Common myeloid progenitor, CD34-positive (primary cell): ENCODE data around the gene EIF2D.
"Not testable (repeated sequence)": the region's sequence is repeated elsewhere in the genome, so short reads cannot be mapped to it uniquely, and the experiment has no call there.

ENCODE experiments used
- CTCF ChIA-PET: fragments of 350-600 bp; sonication (Branson Sonifier 250); formaldehyde crosslinking; loops from one replicate; lab custom pipeline; 2021; ENCODE audit warnings: antibody characterized with exemption; lab: Charles Lee
- POLR2A ChIA-PET: fragments of 350-600 bp; sonication (Branson Sonifier 250); formaldehyde crosslinking; loops from one replicate; lab custom pipeline; 2021; ENCODE audit warnings: antibody characterized with exemption; lab: Charles Lee
- DNase-seq, 3 donors: peaks; one replicate each; pipeline versions ENCODE4 v3.0.0 to v3.0.0-alpha.2; 2013
- H3K27ac ChIP-seq, 2 experiments: 1 replicate in 1 of 2; 2 replicates in 1 of 2; pipeline ENCODE4 v1.7.0; 2013; ENCODE audit warnings: inconsistent platforms in 2 of 2, low read length in 2 of 2, mild to moderate bottlenecking in 2 of 2, low read depth in 1 of 2, moderate library complexity in 1 of 2; ENCODE audit not compliant: severe bottlenecking in 2 of 2, insufficient read depth in 1 of 2, poor library complexity in 1 of 2
- H3K27me3 ChIP-seq, 5 experiments: replicated peaks in 2 of 5; 1 replicate in 3 of 5; 2 replicates in 2 of 5; pipeline versions ENCODE4 v1.6.1 to v1.7.0; 2013; ENCODE audit warnings: low read length in 4 of 5, mild to moderate bottlenecking in 2 of 5, moderate library complexity in 2 of 5, inconsistent platforms in 1 of 5; ENCODE audit not compliant: insufficient read depth in 5 of 5, control insufficient read depth in 4 of 5
- H3K36me3 ChIP-seq, 4 experiments: 1 replicate in 2 of 4; 2 replicates in 2 of 4; pipeline versions ENCODE4 v1.6.1 to v1.7.0; 2013; ENCODE audit warnings: low read length in 3 of 4, control low read depth in 1 of 4, mild to moderate bottlenecking in 1 of 4; ENCODE audit not compliant: control insufficient read depth in 4 of 4, insufficient read depth in 4 of 4
- H3K4me1 ChIP-seq, 4 experiments: 1 replicate in 3 of 4; 2 replicates in 1 of 4; pipeline versions ENCODE4 v1.6.1 to v1.7.1; 2013; ENCODE audit warnings: low read length in 3 of 4, mild to moderate bottlenecking in 3 of 4, control low read depth in 1 of 4, inconsistent platforms in 1 of 4, moderate library complexity in 1 of 4; ENCODE audit not compliant: control insufficient read depth in 4 of 4, insufficient read depth in 4 of 4; ENCODE audit errors: control extremely low read depth in 1 of 4
- H3K4me3 ChIP-seq, 7 experiments: 1 replicate in 4 of 7; 2 replicates in 3 of 7; pipeline versions ENCODE4 v1.5.1 to v1.7.0; 2013; ENCODE audit warnings: mild to moderate bottlenecking in 7 of 7, low read length in 6 of 7, moderate library complexity in 6 of 7, inconsistent platforms in 2 of 7, low read depth in 2 of 7, control low read depth in 1 of 7; ENCODE audit not compliant: insufficient read depth in 4 of 7, control insufficient read depth in 1 of 7; ENCODE audit errors: extremely low read depth in 1 of 7
- H3K9me3 ChIP-seq, 5 experiments: 1 replicate in 4 of 5; 2 replicates in 1 of 5; pipeline versions ENCODE4 v1.6.1 to v1.7.1; 2013; ENCODE audit warnings: low read length in 4 of 5, mild to moderate bottlenecking in 2 of 5, inconsistent platforms in 1 of 5, low read depth in 1 of 5, moderate library complexity in 1 of 5; ENCODE audit not compliant: control insufficient read depth in 4 of 5, insufficient read depth in 2 of 5; ENCODE audit errors: control extremely low read depth in 1 of 5
- WGBS: methylation state at CpG from one replicate; pipeline ENCODE4 v1.1.5; 2013; ENCODE audit not compliant: insufficient coverage; 5-methylcytosine and 5-hydroxymethylcytosine counted together

The EIF2D gene

GRCh38 chr1:206628916-206629315 lies 16.7 kb upstream of the EIF2D start:
- ChIA-PET POLR2A (interaction anchor here (0.7 kb wide), 1 partner anchor 15 kb away, joined by 3 read pairs; no protein-coding TSS in a partner anchor), CTCF (interaction anchor here (0.8 to 37.3 kb wide), 8 partner anchors 8 to 352 kb away, joined by 3 to 989 read pairs (median 12); partner anchors contain the start of gene EIF2D)
- DNase-seq, result no peak
- H3K4me3 ChIP-seq, result no peak overlapping the region
- WGBS, result no CpG with 5 or more reads among the region's 1 CpG
- H3K27ac ChIP-seq, result no peak overlapping the region
- no peaks in the 10 kb centered on the region for H3K36me3 ChIP-seq
- no peaks in the 10 kb centered on the region for H3K9me3 ChIP-seq
- no peaks in the 10 kb centered on the region for H3K4me1 ChIP-seq
- H3K27me3 ChIP-seq, result no peaks in the 10 kb centered on the region

- H3K4me3 ChIP-seq, H3K27me3 ChIP-seq, H3K27ac ChIP-seq, H3K36me3 ChIP-seq, POLR2A ChIA-PET, DNase-seq, H3K9me3 ChIP-seq, H3K4me1 ChIP-seq: not testable (repeated sequence)
- WGBS, result no CpG with 5 or more reads among the region's 2 CpGs
- CTCF ChIA-PET, result interaction anchor here (1.0 to 37.3 kb wide), 6 partner anchors 8 to 356 kb away, joined by 3 to 989 read pairs (median 5); partner anchors contain the start of gene EIF2D
Measured at GRCh38 chr1:206626396-206626795, 14.1 kb upstream of the EIF2D start.

- WGBS, result 18% methylated on average over 2 of the region's 4 CpGs
- H3K36me3 ChIP-seq, result peaks cover 5 to 30% (median 20%) of the 10 kb centered on the region in 4 experiments
- ChIA-PET CTCF (interaction anchor here (0.6 to 6.0 kb wide), 22 partner anchors 11 to 373 kb away, joined by 3 to 40 read pairs (median 4); partner anchors contain the start of gene DYRK3), POLR2A (no interaction called here)
- H3K27me3 ChIP-seq, result no peaks in the 10 kb centered on the region
- H3K27ac ChIP-seq, result peak overlapping the region; percentile 48 to 81
- H3K4me3 ChIP-seq, result peak overlapping the region in 2 of 7 experiments; percentile 25 to 33
- peak; percentile 70 to 90 (median 90) for DNase-seq
- H3K9me3 ChIP-seq, result no peaks in the 10 kb centered on the region
- peaks cover 6 to 30% (median 17%) of the 10 kb centered on the region in 4 experiments for H3K4me1 ChIP-seq
Measured at GRCh38 chr1:206609229-206609991, 2.9 kb downstream of the EIF2D start.

GRCh38 chr1:206608108-206608698 lies 4.1 kb downstream of the EIF2D start:
- H3K27me3 ChIP-seq, result no peaks in the 10 kb centered on the region
- peaks cover 10 to 40% (median 27%) of the 10 kb centered on the region in 4 experiments for H3K36me3 ChIP-seq
- DNase-seq, result peak; percentile 56 to 73 (median 70)
- peaks cover 6 to 30% (median 17%) of the 10 kb centered on the region in 4 experiments for H3K4me1 ChIP-seq
- ChIA-PET POLR2A (no interaction called here), CTCF (interaction anchor here (0.6 to 6.0 kb wide), 17 partner anchors 12 to 374 kb away, joined by 3 to 40 read pairs (median 4); partner anchors contain the start of gene DYRK3)
- H3K9me3 ChIP-seq, result no peaks in the 10 kb centered on the region
- 100% methylated on average over 2 of the region's 7 CpGs for WGBS
- H3K4me3 ChIP-seq, result no peak overlapping the region
- H3K27ac ChIP-seq, result no peak overlapping the region

- CTCF ChIA-PET, result interaction anchor here (0.6 to 6.0 kb wide), 16 partner anchors 12 to 375 kb away, joined by 3 to 40 read pairs (median 3); partner anchors contain the start of gene DYRK3
- H3K9me3 ChIP-seq, result no peaks in the 10 kb centered on the region
- H3K36me3 ChIP-seq, result peaks cover 13 to 53% (median 38%) of the 10 kb centered on the region in 4 experiments
- H3K4me1 ChIP-seq, result peaks cover 6 to 25% (median 16%) of the 10 kb centered on the region in 4 experiments
- DNase-seq, result peak; percentile 54 to 77 (median 76)
- H3K4me3 ChIP-seq, result no peak overlapping the region
- WGBS, result no CpG with 5 or more reads among the region's 3 CpGs
- no peak overlapping the region for H3K27ac ChIP-seq
- POLR2A ChIA-PET, result no interaction called here
- no peaks in the 10 kb centered on the region for H3K27me3 ChIP-seq
Measured at GRCh38 chr1:206606867-206607266, 5.4 kb downstream of the EIF2D start.

- no peak overlapping the region for H3K27ac ChIP-seq
- CTCF ChIA-PET, result interaction anchor here (0.6 to 1.0 kb wide), 2 partner anchors 13 to 197 kb away, joined by 3 to 5 read pairs; no protein-coding TSS in a partner anchor
Measured at GRCh38 chr1:206604861-206605260, 7.4 kb downstream of the EIF2D start.

More at GRCh38 chr1:206604861-206605260, 7.4 kb downstream of the EIF2D start:
- Histone ChIP-seq H3K4me1 (peaks cover 0 to 12% (median 5%) of the 10 kb centered on the region in 4 experiments), H3K27me3 (no peaks in the 10 kb centered on the region), H3K4me3 (no peak overlapping the region), H3K36me3 (peaks cover 14 to 69% (median 44%) of the 10 kb centered on the region in 4 experiments), H3K9me3 (no peaks in the 10 kb centered on the region)
- WGBS, result 95% methylated on average over 3 of the region's 5 CpGs
- POLR2A ChIA-PET, result no interaction called here
- DNase-seq, result no peak
